ENCODE data around the gene DRD1.
"Not testable (repeated sequence)": the region's sequence is repeated elsewhere in the genome, so short reads cannot be mapped to it uniquely, and the experiment has no call there.

Gene DRD1

GRCh38 chr5:175438234-175438857, 5.6 kb downstream of the DRD1 start:
- TF ChIP-seq CTCF (IDR thresholded peaks at IDR 0.05; ENCODE audit: low read depth, low read length) (no peak), POLR2A (IDR thresholded peaks at IDR 0.05; ENCODE audit: extremely low read depth, insufficient read length) (no peak)
- H3K4me3 ChIP-seq (ENCODE audit: low read depth, low read length) = no peak overlapping the region
- no peak for DNase-seq (ENCODE audit: low read depth)

GRCh38 chr5:175436359-175436758, 7.6 kb downstream of the DRD1 start:
- no peak for DNase-seq (ENCODE audit: low read depth)
- H3K4me3 ChIP-seq (ENCODE audit: low read depth, low read length) = no peak overlapping the region
- TF ChIP-seq MYC (IDR thresholded peaks at IDR 0.05; ENCODE audit: low read depth, low read length) (no peak), CTCF (IDR thresholded peaks at IDR 0.05; ENCODE audit: low read depth, low read length) (no peak), POLR2A (IDR thresholded peaks at IDR 0.05; ENCODE audit: extremely low read depth, insufficient read length) (no peak), MAX (IDR thresholded peaks at IDR 0.05; ENCODE audit: low read depth, low read length) (no peak)

GRCh38 chr5:175434800-175435199, 9.2 kb downstream of the DRD1 start:
- TF ChIP-seq MAX (IDR thresholded peaks at IDR 0.05; ENCODE audit: low read depth, low read length) (no peak), MYC (IDR thresholded peaks at IDR 0.05; ENCODE audit: low read depth, low read length) (no peak), POLR2A (IDR thresholded peaks at IDR 0.05; ENCODE audit: extremely low read depth, insufficient read length) (no peak)
- DNase-seq (ENCODE audit: low read depth) = no peak
- H3K4me3 ChIP-seq (ENCODE audit: low read depth, low read length) = no peak overlapping the region

GRCh38 chr5:175427762-175428161, 16.2 kb downstream of the DRD1 start:
- H3K4me3 ChIP-seq (ENCODE audit: low read depth, low read length) = no peak overlapping the region
- TF ChIP-seq MAX (IDR thresholded peaks at IDR 0.05; ENCODE audit: low read depth, low read length) = no peak
- TF ChIP-seq MYC (IDR thresholded peaks at IDR 0.05; ENCODE audit: low read depth, low read length) = no peak
- no peak for TF ChIP-seq CTCF (IDR thresholded peaks at IDR 0.05; ENCODE audit: low read depth, low read length)
- no peak for TF ChIP-seq POLR2A (IDR thresholded peaks at IDR 0.05; ENCODE audit: extremely low read depth, insufficient read length)
- no peak for DNase-seq (ENCODE audit: low read depth)

GRCh38 chr5:175424594-175424993, 19.4 kb downstream of the DRD1 start:
- DNase-seq (ENCODE audit: low read depth); H3K4me3 ChIP-seq (ENCODE audit: low read depth, low read length): not testable (repeated sequence)

- no peak for DNase-seq (ENCODE audit: low read depth)
- TF ChIP-seq MYC (IDR thresholded peaks at IDR 0.05; ENCODE audit: low read depth, low read length) (no peak), POLR2A (IDR thresholded peaks at IDR 0.05; ENCODE audit: extremely low read depth, insufficient read length) (no peak), CTCF (IDR thresholded peaks at IDR 0.05; ENCODE audit: low read depth, low read length) (no peak), MAX (IDR thresholded peaks at IDR 0.05; ENCODE audit: low read depth, low read length) (no peak)
- H3K4me3 ChIP-seq (ENCODE audit: low read depth, low read length) = no peak overlapping the region
Observed at GRCh38 chr5:175422058-175422457, 21.9 kb downstream of the DRD1 start.

- TF ChIP-seq CTCF (IDR thresholded peaks at IDR 0.05; ENCODE audit: low read depth, low read length) (no peak), POLR2A (IDR thresholded peaks at IDR 0.05; ENCODE audit: extremely low read depth, insufficient read length) (no peak)
- DNase-seq (ENCODE audit: low read depth) = no peak
- no peak overlapping the region for H3K4me3 ChIP-seq (ENCODE audit: low read depth, low read length)
Observed at GRCh38 chr5:175420383-175420782, 23.6 kb downstream of the DRD1 start.

Measured in NB4 (cell line).